SK-N-SH (cell line): ENCODE measurements around the gene PPP1R12B. TPM values are rescaled to one million over a fixed set of nuclear protein-coding genes. Genes with fewer than 3 reads are reported as not detected.
"Not testable (repeated sequence)": the region's sequence is repeated elsewhere in the genome, so short reads cannot be mapped to it uniquely, and the experiment has no call there.

Experiments used
- CTCF ChIA-PET: fragments of 300-600, 350-600 bp; formaldehyde crosslinking; extraction: SDS; loops from one replicate; lab custom pipeline; 2021; lab: Yijun Ruan, JAX
- POLR2A ChIA-PET: fragments of 350-600 bp; sonication (Branson Sonifier 250); formaldehyde crosslinking; extraction: SDS; loops from one replicate; lab custom pipeline; 2020; ENCODE audit warnings: antibody characterized with exemption, inconsistent platforms; lab: Yijun Ruan, JAX
- DNase-seq: peaks from one replicate; pipeline ENCODE4 v3.0.0; 2012
- H2AFZ ChIP-seq: fragments of 200-600 bp; sonication (generic); 2 replicates; pipeline ENCODE4 v1.8.1; 2016; ENCODE audit warnings: antibody characterized with exemption, mild to moderate bottlenecking, low read depth
- H3F3A ChIP-seq: fragments of 200-600 bp; sonication (generic); replicated peaks from 2 replicates; pipeline ENCODE3; 2016; ENCODE audit warnings: antibody characterized with exemption, mild to moderate bottlenecking; ENCODE audit not compliant: insufficient read depth
- H3K27ac ChIP-seq, 2 experiments: fragments of 200-500 bp in 1 of 2; fragments of 200-600 bp in 1 of 2; sonication (Bioruptor generic) in 1 of 2; sonication (generic), shearing (Covaris generic) in 1 of 2; 2 replicates each; pipeline versions ENCODE4 v1.5.1 to v1.6.1; 2014 to 2016; ENCODE audit warnings: low read depth in 2 of 2, inconsistent platforms in 1 of 2, low read length in 1 of 2, mild to moderate bottlenecking in 1 of 2, mixed read lengths in 1 of 2
- H3K27me3 ChIP-seq: fragments of 200-600 bp; sonication (generic), shearing (Covaris generic); 2 replicates; pipeline ENCODE4 v1.6.1; 2016; ENCODE audit warnings: mixed run types; ENCODE audit not compliant: insufficient read depth
- H3K36me3 ChIP-seq, 2 experiments: fragments of 200-500 bp in 1 of 2; fragments of 200-600 bp in 1 of 2; sonication (Bioruptor generic) in 1 of 2; sonication (generic) in 1 of 2; replicated peaks in 1 of 2; 2 replicates each; pipeline versions ENCODE3 to v1.5.1; 2014 to 2016; ENCODE audit warnings: low read length in 1 of 2, mild to moderate bottlenecking in 1 of 2; ENCODE audit not compliant: insufficient read depth in 2 of 2, control insufficient read depth in 1 of 2
- H3K4me1 ChIP-seq, 2 experiments: fragments of 200-500 bp in 1 of 2; fragments of 200-600 bp in 1 of 2; sonication (Bioruptor generic) in 1 of 2; sonication (generic), shearing (Covaris generic) in 1 of 2; 2 replicates each; pipeline versions ENCODE4 v1.5.1 to v1.6.1; 2014 to 2016; ENCODE audit warnings: low read depth in 1 of 2, low read length in 1 of 2, mixed run types in 1 of 2; ENCODE audit not compliant: insufficient read depth in 2 of 2, control insufficient read depth in 1 of 2
- H3K4me2 ChIP-seq: fragments of 200-600 bp; sonication (generic), shearing (Covaris generic); 2 replicates; pipeline ENCODE4 v1.6.1; 2017; ENCODE audit warnings: mixed run types
- H3K4me3 ChIP-seq, 2 experiments: fragments of 200-500 bp in 1 of 2; fragments of 200-600 bp in 1 of 2; sonication (Bioruptor generic) in 1 of 2; sonication (generic), shearing (Covaris generic) in 1 of 2; 2 replicates each; pipeline versions ENCODE4 v1.5.1 to v1.8.1; 2014 to 2016; ENCODE audit warnings: low read depth in 2 of 2, inconsistent platforms in 1 of 2, low read length in 1 of 2, mild to moderate bottlenecking in 1 of 2, mixed read lengths in 1 of 2, moderate library complexity in 1 of 2
- H3K79me2 ChIP-seq: fragments of 200-600 bp; sonication (generic); 2 replicates; pipeline ENCODE4 v1.8.1; 2017; ENCODE audit warnings: mild to moderate bottlenecking; ENCODE audit not compliant: insufficient read depth
- H3K9ac ChIP-seq: fragments of 200-600 bp; sonication (generic); 2 replicates; pipeline ENCODE4 v1.6.1; 2017; ENCODE audit warnings: mixed run types
- H3K9me2 ChIP-seq: fragments of 200-600 bp; sonication (generic); 2 replicates; pipeline ENCODE4 v1.6.1; 2017; ENCODE audit warnings: mixed run types
- H3K9me3 ChIP-seq: fragments of 200-600 bp; sonication (generic); 2 replicates; pipeline ENCODE4 v1.6.1; 2017; ENCODE audit warnings: mixed run types, mild to moderate bottlenecking, moderate library complexity
- H4K20me1 ChIP-seq: fragments of 200-600 bp; sonication (generic); 2 replicates; pipeline ENCODE4 v1.6.1; 2017; ENCODE audit warnings: mild to moderate bottlenecking, mixed run types; ENCODE audit not compliant: insufficient read depth
- FOXJ3 ChIP-seq: sonication (generic); formaldehyde crosslinking; IDR thresholded peaks from 2 replicates; pipeline ENCODE4 v1.5.1; 2020; ENCODE audit warnings: mild to moderate bottlenecking, missing genetic modification reagents
- MXI1 ChIP-seq: IDR thresholded peaks from 2 replicates; pipeline ENCODE4 v1.6.1; 2012; ENCODE audit warnings: mild to moderate bottlenecking, low read depth, low read length, improper control_type of control experiment
- PBX3 ChIP-seq: IDR thresholded peaks from 2 replicates; pipeline ENCODE4; 2012
- POLR2AphosphoS5 ChIP-seq: IDR thresholded peaks from 2 replicates; pipeline ENCODE4 v1.6.1; 2012; ENCODE audit warnings: low read depth, low read length
- REST ChIP-seq: IDR thresholded peaks from 2 replicates; pipeline ENCODE4 v1.6.1; 2012; ENCODE audit warnings: mild to moderate bottlenecking, low read depth, low read length, moderate library complexity
- TAF1 ChIP-seq: IDR thresholded peaks from 2 replicates; pipeline ENCODE4 v1.6.1; 2012; ENCODE audit warnings: low read depth, mild to moderate bottlenecking, low read length, moderate library complexity, borderline replicate concordance
- WGBS: methylation state at CpG from one replicate; pipeline ENCODE4 v1.1.6; 2017; ENCODE audit warnings: low lambda C conversion rate; 5-methylcytosine and 5-hydroxymethylcytosine counted together
- polyA plus RNA-seq, 3 experiments: library from polyadenylated mRNA; depleted of rRNA; stranded (reverse); fragments of >200 nt; gene quantifications; 2 replicates each; pipeline ENCODE4 v1.2.3, GENCODE V29; 2012

Gene PPP1R12B
- polyA plus RNA-seq, 1 of the 3 experiments (the other 2 are of a cell fraction): 2.8 TPM

GRCh38 chr1:202439308-202439707, 90.8 kb downstream of the PPP1R12B start:
- Histone ChIP-seq H3F3A (no peaks in the 10 kb centered on the region), H3K4me1 (no peaks in the 10 kb centered on the region), H3K9ac (no peak overlapping the region), H3K36me3 (peaks cover 16 to 40% of the 10 kb centered on the region in 2 experiments), H3K4me3 (no peak overlapping the region), H3K4me2 (no peak overlapping the region), H3K27me3 (no peaks in the 10 kb centered on the region), H3K79me2 (no peaks in the 10 kb centered on the region), H3K9me2 (no peaks in the 10 kb centered on the region), H4K20me1 (no peaks in the 10 kb centered on the region), H2AFZ (no peak overlapping the region), H3K9me3 (no peaks in the 10 kb centered on the region), H3K27ac (no peak overlapping the region)
- WGBS: no CpG with 5 or more reads among the region's 14 CpGs
- no peak for DNase-seq
- ChIA-PET CTCF (interaction anchor here (0.9 to 1.1 kb wide), 2 partner anchors 25 to 95 kb away, joined by 3 read pairs; no protein-coding TSS in a partner anchor), POLR2A (no interaction called here)
- no peak for TF ChIP-seq TAF1
- TF ChIP-seq MXI1: no peak
- no peak for TF ChIP-seq FOXJ3 (CRISPR knock-in tag)
- TF ChIP-seq REST: no peak
- TF ChIP-seq POLR2AphosphoS5: no peak
- TF ChIP-seq PBX3: no peak

- H3K4me2 ChIP-seq: not testable (repeated sequence)
These were observed 99.6 kb downstream of the PPP1R12B start for GRCh38 chr1:202448140-202448539.

GRCh38 chr1:202451641-202452040, 103.1 kb downstream of the PPP1R12B start:
- CTCF ChIA-PET, H3K27me3 ChIP-seq, H3F3A ChIP-seq, H3K9me3 ChIP-seq, H3K36me3 ChIP-seq, H3K9ac ChIP-seq, H3K4me1 ChIP-seq, H3K27ac ChIP-seq, H2AFZ ChIP-seq, DNase-seq, H3K4me3 ChIP-seq, H4K20me1 ChIP-seq, H3K79me2 ChIP-seq, H3K4me2 ChIP-seq, POLR2A ChIA-PET, H3K9me2 ChIP-seq: not testable (repeated sequence)
- 100% methylated on average over 1 of the region's 26 CpGs for WGBS

More at GRCh38 chr1:202448140-202448539, 99.6 kb downstream of the PPP1R12B start:
- H3K9me3 ChIP-seq, H3F3A ChIP-seq, H3K4me3 ChIP-seq, DNase-seq, CTCF ChIA-PET, POLR2A ChIA-PET, H3K27ac ChIP-seq, H2AFZ ChIP-seq, H3K4me1 ChIP-seq, H3K27me3 ChIP-seq, H3K79me2 ChIP-seq, H3K9me2 ChIP-seq, H4K20me1 ChIP-seq, H3K9ac ChIP-seq: not testable (repeated sequence)
- 96% methylated on average over 2 of the region's 2 CpGs for WGBS
- H3K36me3 ChIP-seq: peaks cover 0 to 23% of the 10 kb centered on the region in 2 experiments
